Measurements from ENCODE around the gene CD1C. TPM values are rescaled to one million over a fixed set of nuclear protein-coding genes. Genes with fewer than 3 reads are reported as not detected.

Gene CD1C
- polyA plus RNA-seq, 1 of the 3 experiments (the other 2 are of a cell fraction), result not detected

DNA sequence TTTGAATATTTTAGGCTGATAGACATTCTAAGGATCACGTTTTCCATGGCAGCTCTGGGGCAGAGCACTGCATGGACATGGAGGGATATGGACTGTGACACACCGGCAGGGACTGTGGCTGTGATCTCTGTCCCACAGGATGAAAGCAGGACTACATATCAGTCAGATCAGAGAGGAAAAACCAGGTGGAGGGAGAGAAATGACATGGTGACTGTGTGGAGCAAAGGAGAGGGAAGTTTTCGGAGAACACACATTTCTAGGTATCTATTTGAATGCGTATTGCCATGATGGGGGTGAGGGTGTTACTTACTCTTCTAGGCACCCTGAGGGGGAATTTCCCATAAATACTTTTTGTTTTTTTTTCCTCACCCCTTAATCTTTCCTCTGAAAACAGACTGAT, 3.2 kb upstream of the CD1C start:
- no peak for TF ChIP-seq NFIC (IDR thresholded peaks at IDR 0.05; ENCODE audit: borderline replicate concordance)
- no peak for TF ChIP-seq RXRA (IDR thresholded peaks at IDR 0.05; ENCODE audit: borderline replicate concordance, low read depth)
- TF ChIP-seq TEAD4 (IDR thresholded peaks at IDR 0.05; ENCODE audit: borderline replicate concordance, insufficient read depth), result no peak
- TF ChIP-seq FOSL2 (IDR thresholded peaks at IDR 0.05; ENCODE audit: borderline replicate concordance, low read depth), result no peak
- no peak for TF ChIP-seq MEF2A (IDR thresholded peaks at IDR 0.05; ENCODE audit: borderline replicate concordance, low read depth)
- Histone ChIP-seq H3K9ac (no peak overlapping the region), H3K4me3 (ENCODE audit: low read depth in 2 of 2, low read length in 1 of 2) (no peak overlapping the region), H2AFZ (ENCODE audit: low read depth) (no peak overlapping the region), H3K9me3 (no peaks in the 10 kb centered on the region), H3K4me1 (ENCODE audit: control insufficient read depth in 1 of 2, insufficient read depth in 2 of 2, low read depth in 1 of 2, low read length in 1 of 2) (no peaks in the 10 kb centered on the region), H4K20me1 (ENCODE audit: insufficient read depth) (no peaks in the 10 kb centered on the region), H3K27me3 (ENCODE audit: insufficient read depth) (no peaks in the 10 kb centered on the region), H3K4me2 (no peak overlapping the region), H3K27ac (ENCODE audit: low read depth in 2 of 2, low read length in 1 of 2) (no peak overlapping the region), H3K79me2 (ENCODE audit: insufficient read depth) (no peaks in the 10 kb centered on the region), H3K9me2 (no peaks in the 10 kb centered on the region), H3K36me3 (replicated peaks in 1 of 2; ENCODE audit: control insufficient read depth in 1 of 2, insufficient read depth in 2 of 2, low read length in 1 of 2) (no peaks in the 10 kb centered on the region), H3F3A (replicated peaks; ENCODE audit: insufficient read depth) (no peaks in the 10 kb centered on the region)
- ChIA-PET POLR2A (no interaction called here), CTCF (no interaction called here)
- 4% methylated on average over 4 of the region's 4 CpGs for WGBS (ENCODE audit: low lambda C conversion rate)
- DNase-seq, result no peak

DNA sequence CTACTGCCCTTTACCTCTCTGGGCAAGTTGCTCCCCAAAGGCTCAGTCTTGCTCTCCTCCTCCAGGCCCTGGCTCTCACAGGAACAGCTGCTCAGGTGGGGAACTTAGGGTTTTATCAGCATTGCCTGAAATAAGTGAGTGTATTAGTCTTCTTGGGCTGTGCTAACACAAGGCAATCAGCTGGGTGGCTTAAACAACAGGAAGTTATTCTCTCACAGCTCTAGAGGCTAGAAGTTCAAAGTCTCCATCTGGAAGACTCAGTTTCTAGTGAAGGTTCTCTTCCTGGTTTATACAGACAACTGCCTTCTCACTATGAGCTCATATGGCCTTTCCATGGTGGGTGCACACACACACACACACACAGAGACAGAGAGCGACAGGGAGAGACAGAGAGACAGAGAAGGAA, 2.8 kb upstream of the CD1C start:
- Histone ChIP-seq H3K27me3 (ENCODE audit: insufficient read depth) (no peaks in the 10 kb centered on the region), H2AFZ (ENCODE audit: low read depth) (no peak overlapping the region), H3K9me2 (no peaks in the 10 kb centered on the region), H3F3A (replicated peaks; ENCODE audit: insufficient read depth) (no peaks in the 10 kb centered on the region), H3K36me3 (replicated peaks in 1 of 2; ENCODE audit: control insufficient read depth in 1 of 2, insufficient read depth in 2 of 2, low read length in 1 of 2) (no peaks in the 10 kb centered on the region), H3K9me3 (no peaks in the 10 kb centered on the region), H3K4me1 (ENCODE audit: control insufficient read depth in 1 of 2, insufficient read depth in 2 of 2, low read depth in 1 of 2, low read length in 1 of 2) (no peaks in the 10 kb centered on the region), H3K27ac (ENCODE audit: low read depth in 2 of 2, low read length in 1 of 2) (no peak overlapping the region), H3K4me2 (no peak overlapping the region), H3K4me3 (ENCODE audit: low read depth in 2 of 2, low read length in 1 of 2) (no peak overlapping the region), H4K20me1 (ENCODE audit: insufficient read depth) (no peaks in the 10 kb centered on the region), H3K79me2 (ENCODE audit: insufficient read depth) (no peaks in the 10 kb centered on the region), H3K9ac (no peak overlapping the region)
- POLR2A ChIA-PET, result no interaction called here
- TF ChIP-seq, protein P1, sequence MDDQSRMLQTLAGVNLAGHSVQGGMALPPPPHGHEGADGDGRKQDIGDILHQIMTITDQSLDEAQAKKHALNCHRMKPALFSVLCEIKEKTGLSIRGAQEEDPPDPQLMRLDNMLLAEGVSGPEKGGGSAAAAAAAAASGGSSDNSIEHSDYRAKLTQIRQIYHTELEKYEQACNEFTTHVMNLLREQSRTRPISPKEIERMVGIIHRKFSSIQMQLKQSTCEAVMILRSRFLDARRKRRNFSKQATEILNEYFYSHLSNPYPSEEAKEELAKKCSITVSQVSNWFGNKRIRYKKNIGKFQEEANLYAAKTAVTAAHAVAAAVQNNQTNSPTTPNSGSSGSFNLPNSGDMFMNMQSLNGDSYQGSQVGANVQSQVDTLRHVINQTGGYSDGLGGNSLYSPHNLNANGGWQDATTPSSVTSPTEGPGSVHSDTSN (IDR thresholded peaks at IDR 0.05), result no peak
- TF ChIP-seq EP300 (IDR thresholded peaks at IDR 0.05; ENCODE audit: borderline replicate concordance in 1 of 2, low read depth in 1 of 2, low read length in 1 of 2) (no peak), FOXM1 (IDR thresholded peaks at IDR 0.05; ENCODE audit: low read depth) (no peak), EZH2phosphoT487 (IDR thresholded peaks at IDR 0.05; ENCODE audit: borderline replicate concordance, low read depth) (no peak), TEAD4 (IDR thresholded peaks at IDR 0.05; ENCODE audit: borderline replicate concordance, insufficient read depth) (no peak), MEF2A (IDR thresholded peaks at IDR 0.05; ENCODE audit: borderline replicate concordance, low read depth) (no peak), MXI1 (IDR thresholded peaks at IDR 0.05; ENCODE audit: low read depth, low read length) (no peak), POLR2AphosphoS5 (IDR thresholded peaks at IDR 0.05; ENCODE audit: low read depth, low read length) (no peak), YY1 (IDR thresholded peaks at IDR 0.05; ENCODE audit: low read depth) (no peak), RXRA (IDR thresholded peaks at IDR 0.05; ENCODE audit: borderline replicate concordance, low read depth) (no peak), TAF1 (IDR thresholded peaks at IDR 0.05; ENCODE audit: borderline replicate concordance, low read depth, low read length) (no peak), ELF1 (IDR thresholded peaks at IDR 0.05) (no peak), TCF12 (IDR thresholded peaks at IDR 0.05) (no peak), CHD2 (IDR thresholded peaks at IDR 0.05; ENCODE audit: low read length, partially characterized antibody) (no peak), RAD21 (IDR thresholded peaks at IDR 0.05; ENCODE audit: low read length) (no peak)
- TF ChIP-seq, protein P2, sequence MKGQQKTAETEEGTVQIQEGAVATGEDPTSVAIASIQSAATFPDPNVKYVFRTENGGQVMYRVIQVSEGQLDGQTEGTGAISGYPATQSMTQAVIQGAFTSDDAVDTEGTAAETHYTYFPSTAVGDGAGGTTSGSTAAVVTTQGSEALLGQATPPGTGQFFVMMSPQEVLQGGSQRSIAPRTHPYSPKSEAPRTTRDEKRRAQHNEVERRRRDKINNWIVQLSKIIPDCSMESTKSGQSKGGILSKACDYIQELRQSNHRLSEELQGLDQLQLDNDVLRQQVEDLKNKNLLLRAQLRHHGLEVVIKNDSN (IDR thresholded peaks at IDR 0.05; ENCODE audit: borderline replicate concordance, low read depth), result no peak
- TF ChIP-seq, protein P3, sequence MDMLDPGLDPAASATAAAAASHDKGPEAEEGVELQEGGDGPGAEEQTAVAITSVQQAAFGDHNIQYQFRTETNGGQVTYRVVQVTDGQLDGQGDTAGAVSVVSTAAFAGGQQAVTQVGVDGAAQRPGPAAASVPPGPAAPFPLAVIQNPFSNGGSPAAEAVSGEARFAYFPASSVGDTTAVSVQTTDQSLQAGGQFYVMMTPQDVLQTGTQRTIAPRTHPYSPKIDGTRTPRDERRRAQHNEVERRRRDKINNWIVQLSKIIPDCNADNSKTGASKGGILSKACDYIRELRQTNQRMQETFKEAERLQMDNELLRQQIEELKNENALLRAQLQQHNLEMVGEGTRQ (IDR thresholded peaks at IDR 0.05; ENCODE audit: borderline replicate concordance, low read depth, low read length), result no peak
- TF ChIP-seq, protein P4, sequence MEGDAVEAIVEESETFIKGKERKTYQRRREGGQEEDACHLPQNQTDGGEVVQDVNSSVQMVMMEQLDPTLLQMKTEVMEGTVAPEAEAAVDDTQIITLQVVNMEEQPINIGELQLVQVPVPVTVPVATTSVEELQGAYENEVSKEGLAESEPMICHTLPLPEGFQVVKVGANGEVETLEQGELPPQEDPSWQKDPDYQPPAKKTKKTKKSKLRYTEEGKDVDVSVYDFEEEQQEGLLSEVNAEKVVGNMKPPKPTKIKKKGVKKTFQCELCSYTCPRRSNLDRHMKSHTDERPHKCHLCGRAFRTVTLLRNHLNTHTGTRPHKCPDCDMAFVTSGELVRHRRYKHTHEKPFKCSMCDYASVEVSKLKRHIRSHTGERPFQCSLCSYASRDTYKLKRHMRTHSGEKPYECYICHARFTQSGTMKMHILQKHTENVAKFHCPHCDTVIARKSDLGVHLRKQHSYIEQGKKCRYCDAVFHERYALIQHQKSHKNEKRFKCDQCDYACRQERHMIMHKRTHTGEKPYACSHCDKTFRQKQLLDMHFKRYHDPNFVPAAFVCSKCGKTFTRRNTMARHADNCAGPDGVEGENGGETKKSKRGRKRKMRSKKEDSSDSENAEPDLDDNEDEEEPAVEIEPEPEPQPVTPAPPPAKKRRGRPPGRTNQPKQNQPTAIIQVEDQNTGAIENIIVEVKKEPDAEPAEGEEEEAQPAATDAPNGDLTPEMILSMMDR (IDR thresholded peaks at IDR 0.05), result no peak
- TF ChIP-seq, protein P5, sequence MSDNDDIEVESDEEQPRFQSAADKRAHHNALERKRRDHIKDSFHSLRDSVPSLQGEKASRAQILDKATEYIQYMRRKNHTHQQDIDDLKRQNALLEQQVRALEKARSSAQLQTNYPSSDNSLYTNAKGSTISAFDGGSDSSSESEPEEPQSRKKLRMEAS (IDR thresholded peaks at IDR 0.05; ENCODE audit: low read depth), result no peak
- no peak for DNase-seq
- CTCF ChIA-PET, result no interaction called here
- 0% methylated on average over 1 of the region's 1 CpG for WGBS (ENCODE audit: low lambda C conversion rate)

Data from SK-N-SH (cell line).